H1 (cell line): ENCODE data around the gene MPP4. TPM values are rescaled to one million over a fixed set of nuclear protein-coding genes. Genes with fewer than 3 reads are reported as not detected.

Experiments used
- CTCF ChIA-PET: fragments of 300-600 bp; sonication (Branson Sonifier 250); formaldehyde crosslinking; loops from one replicate; lab custom pipeline; 2021; ENCODE audit not compliant: partially characterized antibody; lab: Charles Lee
- POLR2A ChIA-PET: fragments of 300-600 bp; sonication (Branson Sonifier 250); formaldehyde crosslinking; loops from one replicate; lab custom pipeline; 2021; ENCODE audit warnings: inconsistent platforms; ENCODE audit not compliant: partially characterized antibody; lab: Charles Lee
- DNase-seq, 2 experiments: peaks; one replicate each; pipeline versions ENCODE4 v3.0.0 to v3.0.0-alpha.2; 2010 to 2022; ENCODE audit warnings: low spot score in 2 of 2, low read depth in 1 of 2, mixed read lengths in 1 of 2
- FAIRE-seq: peaks from 2 replicates; lab custom pipeline; 2011; peaks lifted over from hg19 to GRCh38; lab: Jason Lieb, UNC
- H2AFZ ChIP-seq: 2 replicates; pipeline ENCODE4 v1.8.1; 2012; ENCODE audit warnings: low read length, inconsistent platforms
- H2AK5ac ChIP-seq: 2 replicates; pipeline ENCODE4 v1.6.1; 2013; ENCODE audit warnings: low read depth, low read length
- H2BK120ac ChIP-seq: replicated peaks from 2 replicates; pipeline ENCODE3; 2013; ENCODE audit warnings: low read depth, low read length, inconsistent platforms
- H2BK12ac ChIP-seq: 2 replicates; pipeline ENCODE4 v1.6.1; 2013; ENCODE audit warnings: low read depth, low read length
- H2BK15ac ChIP-seq: 2 replicates; pipeline ENCODE4 v1.6.1; 2013; ENCODE audit warnings: low read length
- H2BK20ac ChIP-seq: 2 replicates; pipeline ENCODE4 v1.6.1; 2013; ENCODE audit warnings: low read length
- H2BK5ac ChIP-seq: 2 replicates; pipeline ENCODE4 v1.6.1; 2013; ENCODE audit warnings: low read depth, low read length
- H3K14ac ChIP-seq: 2 replicates; pipeline ENCODE4 v1.6.1; 2013; ENCODE audit warnings: inconsistent platforms; ENCODE audit not compliant: insufficient read length
- H3K18ac ChIP-seq: 2 replicates; pipeline ENCODE4 v1.6.1; 2013; ENCODE audit warnings: low read length; ENCODE audit errors: extremely low read depth
- H3K23ac ChIP-seq: 2 replicates; pipeline ENCODE4 v1.6.1; 2013; ENCODE audit warnings: inconsistent platforms; ENCODE audit not compliant: insufficient read length
- H3K23me2 ChIP-seq: 2 replicates; pipeline ENCODE4 v1.6.1; 2013; ENCODE audit warnings: low read depth, low read length
- H3K27ac ChIP-seq: 2 replicates; pipeline ENCODE4 v1.6.1; 2011; ENCODE audit warnings: low read depth, low read length, inconsistent platforms
- H3K27me3 ChIP-seq, 4 experiments: replicated peaks in 1 of 4; 1 replicate in 1 of 4; 2 replicates in 3 of 4; pipeline versions ENCODE4 v1.6.1 to v1.8.1; 2011 to 2013; ENCODE audit warnings: low read length in 3 of 4, mild to moderate bottlenecking in 3 of 4, inconsistent platforms in 2 of 4, mixed read lengths in 2 of 4, moderate library complexity in 1 of 4; ENCODE audit not compliant: control insufficient read depth in 3 of 4, insufficient read depth in 3 of 4; ENCODE audit errors: extremely low read depth in 1 of 4
- H3K36me3 ChIP-seq, 4 experiments: 2 replicates each; pipeline versions ENCODE4 v1.6.1 to v1.8.1; 2011 to 2013; ENCODE audit warnings: mild to moderate bottlenecking in 4 of 4, low read length in 3 of 4, moderate library complexity in 2 of 4, control low read depth in 1 of 4, inconsistent platforms in 1 of 4; ENCODE audit not compliant: insufficient read depth in 4 of 4, control insufficient read depth in 2 of 4
- H3K4ac ChIP-seq: replicated peaks from 2 replicates; pipeline ENCODE3; 2013; ENCODE audit warnings: low read length, low read depth, mixed read lengths, inconsistent platforms; ENCODE audit not compliant: insufficient read length
- H3K4me1 ChIP-seq, 4 experiments: replicated peaks in 1 of 4; 1 replicate in 1 of 4; 2 replicates in 3 of 4; pipeline versions ENCODE4 v1.6.1 to v1.8.1; 2011 to 2013; ENCODE audit warnings: low read length in 3 of 4, inconsistent platforms in 2 of 4, mixed read lengths in 1 of 4; ENCODE audit not compliant: insufficient read depth in 4 of 4, control insufficient read depth in 3 of 4
- H3K4me2 ChIP-seq, 2 experiments: 2 replicates each; pipeline versions ENCODE4 v1.6.1 to v1.8.1; 2011 to 2013; ENCODE audit warnings: low read depth in 2 of 2, low read length in 2 of 2, control low read depth in 1 of 2, inconsistent platforms in 1 of 2, mild to moderate bottlenecking in 1 of 2; ENCODE audit not compliant: insufficient read depth in 1 of 2
- H3K4me3 ChIP-seq, 4 experiments: fragments of 200-600, 300-600 bp in 1 of 4; sonication (generic), shearing (Covaris generic), sonication (Bioruptor Twin) in 1 of 4; 2 replicates each; pipeline versions ENCODE4 v1.5.1 to v1.8.1; 2011 to 2016; ENCODE audit warnings: low read length in 4 of 4, low read depth in 3 of 4, control low read depth in 2 of 4, inconsistent platforms in 2 of 4, mild to moderate bottlenecking in 2 of 4, mixed read lengths in 1 of 4, moderate library complexity in 1 of 4; ENCODE audit not compliant: insufficient read depth in 2 of 4; ENCODE audit errors: extremely low read depth in 1 of 4
- H3K56ac ChIP-seq: replicated peaks from 2 replicates; pipeline ENCODE3; 2013; ENCODE audit warnings: low read depth, mild to moderate bottlenecking, mixed read lengths, low read length, inconsistent platforms; ENCODE audit not compliant: insufficient read length
- H3K79me1 ChIP-seq: 2 replicates; pipeline ENCODE4 v1.6.1; 2013; ENCODE audit warnings: low read depth, low read length, control low read depth
- H3K79me2 ChIP-seq, 2 experiments: 2 replicates each; pipeline versions ENCODE4 v1.6.1 to v1.8.1; 2012 to 2013; ENCODE audit warnings: low read length in 2 of 2, mild to moderate bottlenecking in 2 of 2, inconsistent platforms in 1 of 2; ENCODE audit not compliant: insufficient read depth in 2 of 2, control insufficient read depth in 1 of 2
- H3K9ac ChIP-seq, 4 experiments: replicated peaks in 1 of 4; 1 replicate in 1 of 4; 2 replicates in 3 of 4; pipeline versions ENCODE4 v1.6.1 to v1.8.1; 2011 to 2013; ENCODE audit warnings: low read depth in 3 of 4, low read length in 3 of 4, control low read depth in 2 of 4, mild to moderate bottlenecking in 2 of 4, moderate library complexity in 2 of 4, inconsistent platforms in 1 of 4; ENCODE audit errors: extremely low read depth in 1 of 4
- H3K9me3 ChIP-seq, 2 experiments: 2 replicates each; pipeline versions ENCODE4 v1.6.1 to v1.8.1; 2012 to 2013; ENCODE audit warnings: mild to moderate bottlenecking in 2 of 2, moderate library complexity in 2 of 2, control low read depth in 1 of 2, inconsistent platforms in 1 of 2, low read depth in 1 of 2, low read length in 1 of 2, mixed read lengths in 1 of 2; ENCODE audit not compliant: insufficient read depth in 2 of 2
- H4K20me1 ChIP-seq, 2 experiments: replicated peaks in 1 of 2; 2 replicates each; pipeline versions ENCODE3 to v1.8.1; 2011 to 2013; ENCODE audit warnings: inconsistent platforms in 2 of 2, low read length in 2 of 2, mild to moderate bottlenecking in 1 of 2; ENCODE audit not compliant: insufficient read depth in 2 of 2, control insufficient read depth in 1 of 2
- H4K5ac ChIP-seq: 2 replicates; pipeline ENCODE4 v1.6.1; 2013; ENCODE audit warnings: low read length, low read depth, mixed read lengths, inconsistent platforms; ENCODE audit not compliant: insufficient read length
- H4K8ac ChIP-seq: 2 replicates; pipeline ENCODE4 v1.8.0; 2013; ENCODE audit warnings: mild to moderate bottlenecking, moderate library complexity, low read length, inconsistent platforms; ENCODE audit not compliant: insufficient read depth; ENCODE audit errors: extremely low read depth
- H4K91ac ChIP-seq: replicated peaks from 2 replicates; pipeline ENCODE3; 2013; ENCODE audit warnings: low read length, mixed read lengths, inconsistent platforms; ENCODE audit not compliant: insufficient read length
- ATF3 ChIP-seq: IDR thresholded peaks from 2 replicates; pipeline ENCODE4 v1.6.1; 2011; ENCODE audit warnings: low read depth, mild to moderate bottlenecking, low read length; ENCODE audit not compliant: insufficient read depth
- BRCA1 ChIP-seq: IDR thresholded peaks from 2 replicates; pipeline ENCODE4 v1.6.1; 2012; ENCODE audit warnings: low read depth, low read length, improper control_type of control experiment
- JUND ChIP-seq: IDR thresholded peaks from 2 replicates; pipeline ENCODE4 v1.6.1; 2011; ENCODE audit warnings: mild to moderate bottlenecking, improper control_type of control experiment, low read length
- PHF8 ChIP-seq: fragments of 200-600 bp; sonication (generic); conservative IDR thresholded peaks from 2 replicates; pipeline ENCODE4 v1.7.1; 2012; ENCODE audit warnings: low read depth, mild to moderate bottlenecking, inconsistent platforms, low read length, moderate library complexity
- RFX5 ChIP-seq: IDR thresholded peaks from 2 replicates; pipeline ENCODE4 v1.6.1; 2011; ENCODE audit warnings: low read depth, low read length, improper control_type of control experiment, borderline replicate concordance
- SP1 ChIP-seq: IDR thresholded peaks from 2 replicates; pipeline ENCODE4 v1.6.1; 2011; ENCODE audit warnings: low read depth, low read length
- TBP ChIP-seq: IDR thresholded peaks from 2 replicates; pipeline ENCODE4 v1.6.1; 2011; ENCODE audit warnings: low read depth, low read length, improper control_type of control experiment
- USF2 ChIP-seq: IDR thresholded peaks from 2 replicates; pipeline ENCODE4 v1.6.1; 2011; ENCODE audit warnings: low read length, improper control_type of control experiment
- WGBS, 2 experiments: shearing (Covaris generic) in 1 of 2; methylation state at CpG; one replicate each; pipeline versions ENCODE4 v1.1.6 to v1.1.7; 2013 to 2015; ENCODE audit warnings: low lambda C conversion rate in 2 of 2, mixed read lengths in 2 of 2, inconsistent platforms in 1 of 2, low coverage in 1 of 2, missing lambda C conversion rate in 1 of 2; ENCODE audit not compliant: insufficient replicate concordance in 2 of 2, insufficient coverage in 1 of 2, insufficient read length in 1 of 2; ENCODE audit errors: extremely low coverage in 1 of 2, missing lambda C conversion rate in 1 of 2; 5-methylcytosine and 5-hydroxymethylcytosine counted together
- polyA plus RNA-seq, 7 experiments: library from polyadenylated mRNA; depleted of rRNA in 3 of 7; stranded (reverse) in 5 of 7; unstranded in 2 of 7; fragments of >200 nt in 5 of 7; fragments of 200-250 nt in 2 of 7; gene quantifications; 1 replicate in 5 of 7; 2 replicates in 1 of 7; 4 replicates in 1 of 7; pipeline versions ENCODE4 v1.2.1 to v1.2.3, GENCODE V29; 2011 to 2013; ENCODE audit warnings: missing spikeins in 2 of 7, mixed read lengths in 2 of 7
- total RNA-seq: library from RNA; stranded (reverse); fragmentation: NEBNext Ultra II Directional; extraction: Animal tissue kit (Norgen Biotek cat#: 25700); gene quantifications from 2 replicates; pipeline ENCODE4 v1.2.1, GENCODE V29; 2021
- TF ChIP-seq, protein P1 (sequence below): IDR thresholded peaks from 2 replicates; pipeline ENCODE4 v1.6.1; 2012; ENCODE audit warnings: inconsistent platforms

MPP4 gene
- total and polyA plus RNA-seq, 2 of the 8 experiments (the other 6 are each of a cell fraction or from before 2014, with no cell fraction given) = not detected

DNA sequence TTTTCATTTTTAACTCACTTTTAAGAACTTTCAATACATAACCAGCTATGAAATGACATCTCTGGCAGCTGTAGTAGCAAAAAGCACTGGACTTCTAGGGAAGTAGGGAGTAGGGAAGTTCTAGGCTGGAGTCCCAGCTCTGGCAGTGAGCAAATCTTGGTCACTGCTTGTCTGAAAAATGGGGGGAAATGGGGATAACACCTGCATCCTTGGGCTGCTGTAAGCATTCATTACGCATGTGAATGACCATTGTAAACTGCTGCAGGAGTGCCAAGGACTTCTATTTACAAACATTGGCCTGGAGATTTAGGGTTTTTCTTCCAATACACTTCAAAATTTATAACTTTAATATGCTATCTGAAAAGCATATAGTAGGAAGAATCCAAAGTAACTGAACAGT is 972 bp upstream of the MPP4 start:
- H3K9me3 ChIP-seq = no peaks in the 10 kb centered on the region
- POLR2A ChIA-PET = no interaction called here
- H3K23me2 ChIP-seq = no peaks in the 10 kb centered on the region
- H2BK5ac ChIP-seq = no peak overlapping the region
- H3K14ac ChIP-seq = no peak overlapping the region
- no peaks in the 10 kb centered on the region for H3K79me2 ChIP-seq
- H3K27ac ChIP-seq = no peak overlapping the region
- no peak overlapping the region for H3K9ac ChIP-seq
- no peak overlapping the region for H2BK20ac ChIP-seq
- H3K4me2 ChIP-seq = no peak overlapping the region
- no peak overlapping the region for H2BK15ac ChIP-seq
- peaks cover 0 to 16% (median 5%) of the 10 kb centered on the region in 4 experiments; a peak in 6 of 8 replicates for H3K36me3 ChIP-seq
- H4K91ac ChIP-seq = no peak overlapping the region
- DNase-seq = no peak
- no peak overlapping the region; a peak in 1 of 8 replicates for H3K4me3 ChIP-seq
- H2AK5ac ChIP-seq = no peak overlapping the region
- H4K8ac ChIP-seq = no peak overlapping the region
- H4K20me1 ChIP-seq = no peaks in the 10 kb centered on the region
- H3K56ac ChIP-seq = no peak overlapping the region
- H2AFZ ChIP-seq = no peak overlapping the region
- H3K4ac ChIP-seq = no peak overlapping the region
- no peaks in the 10 kb centered on the region for H3K27me3 ChIP-seq
- H3K18ac ChIP-seq = no peak overlapping the region
- peaks cover 0 to 20% (median 9%) of the 10 kb centered on the region in 4 experiments for H3K4me1 ChIP-seq
- TF ChIP-seq BRCA1 = no peak
- no peak for TF ChIP-seq RFX5
- TF ChIP-seq USF2 = no peak
- TF ChIP-seq JUND = no peak
- no peak for TF ChIP-seq SP1
- no peak for TF ChIP-seq PHF8
- no peak for TF ChIP-seq TBP
- TF ChIP-seq ATF3 = no peak
- TF ChIP-seq, protein P1, sequence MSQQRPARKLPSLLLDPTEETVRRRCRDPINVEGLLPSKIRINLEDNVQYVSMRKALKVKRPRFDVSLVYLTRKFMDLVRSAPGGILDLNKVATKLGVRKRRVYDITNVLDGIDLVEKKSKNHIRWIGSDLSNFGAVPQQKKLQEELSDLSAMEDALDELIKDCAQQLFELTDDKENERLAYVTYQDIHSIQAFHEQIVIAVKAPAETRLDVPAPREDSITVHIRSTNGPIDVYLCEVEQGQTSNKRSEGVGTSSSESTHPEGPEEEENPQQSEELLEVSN = no peak
- TF ChIP-seq, all 59 proteins: peak for 0
- 71% methylated on average over 1 of the region's 1 CpG; no CpG with 5 or more reads in 1 of the 2 experiments for WGBS, 2 experiments
- Histone ChIP-seq H2BK12ac (no peak overlapping the region), H4K5ac (no peak overlapping the region), H3K23ac (no peak overlapping the region), H3K79me1 (no peaks in the 10 kb centered on the region), H2BK120ac (no peak overlapping the region)
- CTCF ChIA-PET = interaction anchor here (2.1 kb wide), 1 partner anchor 20 kb away, joined by 9 read pairs; no protein-coding TSS in a partner anchor
- peak; percentile 69 for FAIRE-seq
